ENCODE results near the gene PDE6A.
"Not testable (repeated sequence)": the region's sequence is repeated elsewhere in the genome, so short reads cannot be mapped to it uniquely, and the experiment has no call there.

The PDE6A gene

DNA sequence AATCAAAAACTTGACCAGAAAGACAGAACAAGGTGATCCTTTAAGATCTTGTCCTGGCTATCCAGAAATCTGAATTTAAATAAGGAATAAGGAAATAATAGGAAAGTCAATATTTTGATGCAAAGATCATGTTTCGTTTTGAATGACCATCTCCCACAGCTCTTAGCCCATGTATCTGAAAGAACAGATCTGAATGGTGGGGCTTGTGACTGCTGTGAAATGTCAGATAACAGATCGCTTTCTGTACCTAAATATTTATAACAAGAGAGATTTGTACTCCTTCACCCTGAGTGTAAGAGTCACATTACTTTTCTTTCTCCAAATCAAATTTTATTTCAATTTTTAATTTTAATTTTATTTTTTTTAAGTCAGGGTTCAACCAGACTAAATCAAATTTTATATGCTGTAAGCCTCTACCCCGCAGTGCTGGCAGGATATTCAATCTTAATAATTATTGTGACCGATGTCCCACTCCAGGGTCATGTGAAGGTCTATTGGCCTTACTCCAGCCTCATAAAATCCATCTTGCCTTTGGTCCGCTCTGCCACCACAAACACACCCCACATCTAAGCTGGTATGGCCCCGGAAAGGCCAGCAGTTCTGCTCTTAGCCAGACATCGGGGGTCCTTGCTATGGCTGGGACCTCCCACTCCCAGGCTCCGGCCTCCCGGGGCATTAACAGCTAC is 9.0 kb upstream of the PDE6A start:
- TF ChIP-seq, protein P1, sequence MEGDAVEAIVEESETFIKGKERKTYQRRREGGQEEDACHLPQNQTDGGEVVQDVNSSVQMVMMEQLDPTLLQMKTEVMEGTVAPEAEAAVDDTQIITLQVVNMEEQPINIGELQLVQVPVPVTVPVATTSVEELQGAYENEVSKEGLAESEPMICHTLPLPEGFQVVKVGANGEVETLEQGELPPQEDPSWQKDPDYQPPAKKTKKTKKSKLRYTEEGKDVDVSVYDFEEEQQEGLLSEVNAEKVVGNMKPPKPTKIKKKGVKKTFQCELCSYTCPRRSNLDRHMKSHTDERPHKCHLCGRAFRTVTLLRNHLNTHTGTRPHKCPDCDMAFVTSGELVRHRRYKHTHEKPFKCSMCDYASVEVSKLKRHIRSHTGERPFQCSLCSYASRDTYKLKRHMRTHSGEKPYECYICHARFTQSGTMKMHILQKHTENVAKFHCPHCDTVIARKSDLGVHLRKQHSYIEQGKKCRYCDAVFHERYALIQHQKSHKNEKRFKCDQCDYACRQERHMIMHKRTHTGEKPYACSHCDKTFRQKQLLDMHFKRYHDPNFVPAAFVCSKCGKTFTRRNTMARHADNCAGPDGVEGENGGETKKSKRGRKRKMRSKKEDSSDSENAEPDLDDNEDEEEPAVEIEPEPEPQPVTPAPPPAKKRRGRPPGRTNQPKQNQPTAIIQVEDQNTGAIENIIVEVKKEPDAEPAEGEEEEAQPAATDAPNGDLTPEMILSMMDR (conservative IDR thresholded peaks at IDR 0.05; ENCODE audit: low read depth, low read length), result no peak
- H3K4me3 ChIP-seq (ENCODE audit: low read depth, low read length), result no peak overlapping the region
- DNase-seq (ENCODE audit: low read depth), result no peak

DNA sequence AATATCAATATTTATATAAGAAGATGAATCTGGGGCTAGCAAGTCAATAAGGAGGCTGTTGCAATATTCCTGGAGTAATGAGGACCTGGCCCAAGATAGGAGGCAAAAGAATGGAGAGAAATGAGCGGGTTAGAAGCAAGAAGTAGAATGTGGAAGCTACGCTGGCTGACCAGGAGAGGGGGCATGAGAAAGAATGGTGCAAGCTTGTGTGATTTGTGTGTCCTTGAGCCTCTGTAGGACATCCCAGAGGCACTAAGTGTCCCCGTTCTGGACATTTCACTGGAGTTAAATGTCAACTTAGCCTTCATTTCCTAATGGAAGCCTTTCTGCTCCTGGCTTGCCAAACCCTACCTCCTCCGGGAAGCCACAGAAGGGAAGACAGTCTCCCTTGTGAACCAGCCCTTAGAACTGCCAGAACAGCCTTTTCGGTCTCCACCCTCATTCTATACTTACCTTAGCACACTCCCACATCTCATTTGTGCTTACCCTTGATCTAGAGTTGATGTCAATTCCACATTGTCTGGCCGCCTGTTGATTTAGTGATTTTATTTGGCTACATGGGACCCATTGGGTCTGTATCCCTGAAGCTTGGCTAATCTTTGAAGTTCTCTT is 6.7 kb upstream of the PDE6A start:
- no peak for DNase-seq (ENCODE audit: low read depth)
- TF ChIP-seq, protein P1 (conservative IDR thresholded peaks at IDR 0.05; ENCODE audit: low read depth, low read length), result peak; percentile 25
- no peak overlapping the region for H3K4me3 ChIP-seq (ENCODE audit: low read depth, low read length)

- H3K4me3 ChIP-seq (ENCODE audit: low read depth, low read length), result no peak overlapping the region
- no peak for DNase-seq (ENCODE audit: low read depth)
- TF ChIP-seq, protein P1 (conservative IDR thresholded peaks at IDR 0.05; ENCODE audit: low read depth, low read length), result no peak
Measured at GRCh38 chr5:149948993-149949392, 4.4 kb upstream of the PDE6A start.

DNA sequence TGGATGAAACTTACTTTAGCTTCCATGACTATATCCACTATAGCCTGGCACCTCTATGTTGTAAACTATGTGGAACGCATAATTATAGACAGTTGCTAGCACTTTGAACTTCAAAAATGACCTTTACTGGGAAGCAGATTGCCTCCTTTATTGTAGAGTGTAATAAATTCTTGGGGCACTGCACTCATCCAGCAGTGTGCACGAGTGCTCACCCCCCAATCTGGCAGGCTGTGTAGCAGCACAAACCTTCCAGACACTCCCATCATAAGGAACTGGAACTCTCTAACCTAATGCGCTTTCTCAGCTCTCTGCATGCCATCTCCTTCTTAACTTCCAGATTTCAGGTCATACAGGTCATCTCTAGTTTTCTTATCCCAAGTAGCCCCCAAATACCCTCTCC is 1.5 kb upstream of the PDE6A start:
- TF ChIP-seq, protein P1 (conservative IDR thresholded peaks at IDR 0.05; ENCODE audit: low read depth, low read length), result no peak
- H3K4me3 ChIP-seq (ENCODE audit: low read depth, low read length), result no peak overlapping the region
- no peak for DNase-seq (ENCODE audit: low read depth)

GRCh38 chr5:149943177-149943949 is 1.2 kb downstream of the PDE6A start:
- not testable (repeated sequence) for H3K4me3 ChIP-seq (ENCODE audit: low read depth, low read length); DNase-seq (ENCODE audit: low read depth)

- DNase-seq (ENCODE audit: low read depth); H3K4me3 ChIP-seq (ENCODE audit: low read depth, low read length): not testable (repeated sequence)
Measured at GRCh38 chr5:149942741-149943169, 1.8 kb downstream of the PDE6A start.

GRCh38 chr5:149942199-149942598 is 2.4 kb downstream of the PDE6A start:
- TF ChIP-seq, protein P1 (conservative IDR thresholded peaks at IDR 0.05; ENCODE audit: low read depth, low read length), result no peak
- no peak for DNase-seq (ENCODE audit: low read depth)
- H3K4me3 ChIP-seq (ENCODE audit: low read depth, low read length), result no peak overlapping the region
